Spleen (tissue), 11 donors: ENCODE results near the gene HEATR9. TPM values are rescaled to one million over a fixed set of nuclear protein-coding genes. Genes with fewer than 3 reads are reported as not detected.

Source experiments
- DNase-seq: peaks from one replicate; pipeline ENCODE4 v3.0.0-alpha.2; 2020
- H3K27ac ChIP-seq, 8 donors: fragments of 200-600 bp; sonication (generic) in 7 of 8; 1 replicate in 4 of 8; 2 replicates in 4 of 8; pipeline versions ENCODE4 v1.5.0 to v1.8.0; 2016 to 2021; ENCODE audit warnings: inconsistent platforms in 4 of 8, mild to moderate bottlenecking in 4 of 8, moderate library complexity in 1 of 8
- H3K27me3 ChIP-seq, 7 donors: fragments of 200-600 bp; sonication (generic) in 6 of 7; replicated peaks in 1 of 7; 1 replicate in 4 of 7; 2 replicates in 3 of 7; pipeline versions ENCODE4 v1.5.0 to v1.8.0; 2016 to 2021; ENCODE audit warnings: inconsistent platforms in 3 of 7, mild to moderate bottlenecking in 1 of 7
- H3K36me3 ChIP-seq, 6 donors: fragments of 200-600 bp; sonication (generic) in 5 of 6; 1 replicate in 4 of 6; 2 replicates in 2 of 6; pipeline versions ENCODE4 v1.5.0 to v1.8.0; 2016 to 2021; ENCODE audit warnings: inconsistent platforms in 2 of 6
- H3K4me1 ChIP-seq, 6 donors: fragments of 200-600 bp; sonication (generic) in 5 of 6; 1 replicate in 3 of 6; 2 replicates in 3 of 6; pipeline versions ENCODE4 v1.5.0 to v1.8.0; 2016 to 2021; ENCODE audit warnings: inconsistent platforms in 3 of 6
- H3K4me3 ChIP-seq, 8 donors: fragments of 200-600 bp; sonication (generic) in 7 of 8; 1 replicate in 4 of 8; 2 replicates in 4 of 8; pipeline versions ENCODE4 v1.5.0 to v1.8.0; 2016 to 2021; ENCODE audit warnings: inconsistent platforms in 4 of 8, mild to moderate bottlenecking in 4 of 8, moderate library complexity in 2 of 8
- H3K9me3 ChIP-seq, 8 donors: fragments of 200-600 bp; sonication (generic) in 7 of 8; 1 replicate in 4 of 8; 2 replicates in 4 of 8; pipeline versions ENCODE4 v1.5.0 to v1.8.0; 2016 to 2021; ENCODE audit warnings: inconsistent platforms in 4 of 8
- CTCF ChIP-seq, 11 experiments: fragments of 200-600 bp in 7 of 11; fragments of 450-650 bp in 4 of 11; sonication (generic) in 4 of 11; IDR thresholded peaks in 8 of 11; conservative IDR thresholded peaks in 3 of 11; 1 replicate in 7 of 11; 2 replicates in 4 of 11; pipeline versions ENCODE4 v1.4.0 to v1.8.0; 2016 to 2021; ENCODE audit warnings: antibody characterized with exemption in 11 of 11, inconsistent platforms in 4 of 11, mild to moderate bottlenecking in 1 of 11
- POLR2A ChIP-seq, 3 donors: fragments of 450-650 bp; IDR thresholded peaks; one replicate each; pipeline ENCODE4 v1.5.1; 2017; ENCODE audit warnings: antibody characterized with exemption in 3 of 3, mild to moderate bottlenecking in 1 of 3
- POLR2AphosphoS5 ChIP-seq, 3 donors: sonication (generic); formaldehyde crosslinking; IDR thresholded peaks; one replicate each; pipeline ENCODE4 v1.5.1; 2017; ENCODE audit warnings: antibody characterized with exemption in 3 of 3
- WGBS, 5 donors: extraction: QIAGEN DNeasy Blood & Tissue Kit in 3 of 5; methylation state at CpG; one replicate each; pipeline versions ENCODE4 v1.1.5 to v1.1.7; 2013 to 2018; 5-methylcytosine and 5-hydroxymethylcytosine counted together
- intact Hi-C: fragments of 100-400 bp; cut with DNase I; formaldehyde crosslinking; loops from one replicate; pipeline ENCODE4 v1.15.0; 2023; ENCODE audit warnings: low total_unique reads
- polyA plus RNA-seq, 3 donors: library from polyadenylated mRNA; stranded (reverse); fragments of 200-250 nt; gene quantifications; one replicate each; pipeline ENCODE4 v1.2.1, GENCODE V29; 2013
- total RNA-seq, 7 donors: library from RNA; depleted of rRNA in 3 of 7; stranded (reverse); fragments of >200 nt in 3 of 7; fragmentation: NEBNext Ultra II Directional in 4 of 7; extraction: Animal tissue kit (Norgen Biotek cat#: 25700) in 4 of 7; gene quantifications; one replicate each; pipeline versions ENCODE4 v1.1.0 to v1.2.1, GENCODE V29; 2016 to 2021
- donor health status: healthy with polysubstance abuse.
- donor health status: DM: no; HTN: no; CAD: no; lungs with moderate emphysema.
- donor health status: DM: no; HTN: no; CAD: no.
- donor health status: Bipolar disorder and iron deficiency.
- donor health status: healthy.
- donor health status: DM: no; HTN: no; CAD: no.
- donor health status: DM: yes; HTN: yes; CAD: no.

Gene HEATR9
- total and polyA plus RNA-seq, 10 donors, result 0.05 to 0.92 (median 0.49) TPM

GRCh38 chr17:35901631-35902175 is 33.0 kb upstream of the HEATR9 start:
- peaks cover 0 to 48% (median 16%) of the 10 kb centered on the region in 6 donors for H3K4me1 ChIP-seq
- no peak overlapping the region for H3K4me3 ChIP-seq
- WGBS, 5 donors, result 89 to 98% (median 92%) methylated on average over 9 of the region's 9 CpGs
- no peak overlapping the region for H3K27ac ChIP-seq
- intact Hi-C loops, result no loop called here
- no peaks in the 10 kb centered on the region for H3K9me3 ChIP-seq
- TF ChIP-seq POLR2AphosphoS5 (IDR thresholded peaks at IDR 0.05) (no peak), POLR2A (IDR thresholded peaks at IDR 0.05) (no peak), CTCF (IDR thresholded peaks at IDR 0.05 in 8 of 11, conservative IDR thresholded peaks at IDR 0.05 in 3 of 11) (no peak)
- DNase-seq, result no peak
- H3K36me3 ChIP-seq, result no peaks in the 10 kb centered on the region
- peaks cover 0 to 3% (median 0%) of the 10 kb centered on the region in 7 donors for H3K27me3 ChIP-seq

- peaks cover 0 to 56% (median 17%) of the 10 kb centered on the region in 6 donors for H3K4me1 ChIP-seq
- no peaks in the 10 kb centered on the region for H3K9me3 ChIP-seq
- TF ChIP-seq POLR2A (IDR thresholded peaks at IDR 0.05) (no peak), POLR2AphosphoS5 (IDR thresholded peaks at IDR 0.05) (no peak), CTCF (IDR thresholded peaks at IDR 0.05 in 8 of 11, conservative IDR thresholded peaks at IDR 0.05 in 3 of 11) (no peak)
- H3K36me3 ChIP-seq, result no peaks in the 10 kb centered on the region
- intact Hi-C loops, result no loop called here
- WGBS, 5 donors, result 67 to 75% (median 73%) methylated on average over 11 of the region's 11 CpGs
- H3K4me3 ChIP-seq, result no peak overlapping the region
- H3K27me3 ChIP-seq, result peaks cover 0 to 7% (median 0%) of the 10 kb centered on the region in 7 donors
- DNase-seq, result no peak
- peak overlapping the region in 5 of 8 donors; percentile 2 to 74 (median 53) for H3K27ac ChIP-seq
Observed at GRCh38 chr17:35900708-35901480, 32.2 kb upstream of the HEATR9 start.

DNA sequence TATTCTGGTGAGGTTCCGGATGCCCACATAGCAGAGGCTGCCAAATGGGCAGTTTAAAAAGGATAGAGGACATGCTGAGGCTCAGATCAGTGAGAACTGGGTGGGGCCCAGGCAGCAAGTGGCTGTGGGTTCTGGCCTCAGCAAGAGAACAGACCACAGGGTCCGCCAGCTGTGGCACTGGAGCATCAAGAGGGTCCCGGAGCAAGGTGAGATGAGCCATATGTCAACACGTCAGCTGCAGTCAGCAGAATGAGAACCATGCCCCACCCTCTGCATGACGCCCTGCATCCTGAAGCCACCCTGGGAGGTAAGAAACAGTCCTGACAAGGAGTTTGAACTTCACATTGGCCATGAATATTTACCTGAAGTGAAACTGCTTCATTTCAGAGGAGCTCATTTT is 31.6 kb upstream of the HEATR9 start:
- H3K27ac ChIP-seq, result peak overlapping the region in 5 of 8 donors; percentile 2 to 74 (median 53)
- 70 to 82% (median 76%) methylated on average over 5 of the region's 5 CpGs for WGBS, 5 donors
- no peak for DNase-seq

More for the DNA sequence above, 31.6 kb upstream of the HEATR9 start:
- peaks cover 0 to 7% (median 0%) of the 10 kb centered on the region in 7 donors for H3K27me3 ChIP-seq
- H3K36me3 ChIP-seq, result no peaks in the 10 kb centered on the region
- TF ChIP-seq CTCF (IDR thresholded peaks at IDR 0.05 in 8 of 11, conservative IDR thresholded peaks at IDR 0.05 in 3 of 11), result no peak
- no peak for TF ChIP-seq POLR2A (IDR thresholded peaks at IDR 0.05)
- TF ChIP-seq POLR2AphosphoS5 (IDR thresholded peaks at IDR 0.05), result no peak
- H3K4me1 ChIP-seq, result peaks cover 0 to 62% (median 17%) of the 10 kb centered on the region in 6 donors
- H3K9me3 ChIP-seq, result no peaks in the 10 kb centered on the region
- intact Hi-C loops, result no loop called here
- H3K4me3 ChIP-seq, result no peak overlapping the region
